Measurements from ENCODE around the gene MTMR2.

DNA sequence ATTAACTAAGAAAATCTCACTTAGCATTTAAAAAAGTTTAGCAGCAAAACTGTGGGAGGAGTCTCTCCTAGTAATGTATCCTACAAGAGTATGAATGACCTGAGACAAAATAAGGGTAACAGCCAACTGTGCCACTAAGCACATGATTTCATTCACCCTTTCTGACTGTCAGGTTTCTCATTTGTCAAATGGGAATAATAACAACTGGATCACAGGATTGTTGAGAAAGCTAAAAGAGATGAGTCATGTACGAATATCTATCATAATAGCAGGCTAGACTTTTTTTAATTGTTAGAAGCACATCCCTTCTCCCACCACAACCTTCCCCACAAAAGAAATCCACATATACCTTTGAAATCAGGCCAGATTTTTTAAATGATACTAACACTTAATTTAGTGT lies 39.5 kb downstream of the MTMR2 start:
- TF ChIP-seq, protein P1, sequence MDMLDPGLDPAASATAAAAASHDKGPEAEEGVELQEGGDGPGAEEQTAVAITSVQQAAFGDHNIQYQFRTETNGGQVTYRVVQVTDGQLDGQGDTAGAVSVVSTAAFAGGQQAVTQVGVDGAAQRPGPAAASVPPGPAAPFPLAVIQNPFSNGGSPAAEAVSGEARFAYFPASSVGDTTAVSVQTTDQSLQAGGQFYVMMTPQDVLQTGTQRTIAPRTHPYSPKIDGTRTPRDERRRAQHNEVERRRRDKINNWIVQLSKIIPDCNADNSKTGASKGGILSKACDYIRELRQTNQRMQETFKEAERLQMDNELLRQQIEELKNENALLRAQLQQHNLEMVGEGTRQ (IDR thresholded peaks at IDR 0.05; ENCODE audit: borderline replicate concordance, low read depth, low read length): no peak
- TF ChIP-seq, protein P2, sequence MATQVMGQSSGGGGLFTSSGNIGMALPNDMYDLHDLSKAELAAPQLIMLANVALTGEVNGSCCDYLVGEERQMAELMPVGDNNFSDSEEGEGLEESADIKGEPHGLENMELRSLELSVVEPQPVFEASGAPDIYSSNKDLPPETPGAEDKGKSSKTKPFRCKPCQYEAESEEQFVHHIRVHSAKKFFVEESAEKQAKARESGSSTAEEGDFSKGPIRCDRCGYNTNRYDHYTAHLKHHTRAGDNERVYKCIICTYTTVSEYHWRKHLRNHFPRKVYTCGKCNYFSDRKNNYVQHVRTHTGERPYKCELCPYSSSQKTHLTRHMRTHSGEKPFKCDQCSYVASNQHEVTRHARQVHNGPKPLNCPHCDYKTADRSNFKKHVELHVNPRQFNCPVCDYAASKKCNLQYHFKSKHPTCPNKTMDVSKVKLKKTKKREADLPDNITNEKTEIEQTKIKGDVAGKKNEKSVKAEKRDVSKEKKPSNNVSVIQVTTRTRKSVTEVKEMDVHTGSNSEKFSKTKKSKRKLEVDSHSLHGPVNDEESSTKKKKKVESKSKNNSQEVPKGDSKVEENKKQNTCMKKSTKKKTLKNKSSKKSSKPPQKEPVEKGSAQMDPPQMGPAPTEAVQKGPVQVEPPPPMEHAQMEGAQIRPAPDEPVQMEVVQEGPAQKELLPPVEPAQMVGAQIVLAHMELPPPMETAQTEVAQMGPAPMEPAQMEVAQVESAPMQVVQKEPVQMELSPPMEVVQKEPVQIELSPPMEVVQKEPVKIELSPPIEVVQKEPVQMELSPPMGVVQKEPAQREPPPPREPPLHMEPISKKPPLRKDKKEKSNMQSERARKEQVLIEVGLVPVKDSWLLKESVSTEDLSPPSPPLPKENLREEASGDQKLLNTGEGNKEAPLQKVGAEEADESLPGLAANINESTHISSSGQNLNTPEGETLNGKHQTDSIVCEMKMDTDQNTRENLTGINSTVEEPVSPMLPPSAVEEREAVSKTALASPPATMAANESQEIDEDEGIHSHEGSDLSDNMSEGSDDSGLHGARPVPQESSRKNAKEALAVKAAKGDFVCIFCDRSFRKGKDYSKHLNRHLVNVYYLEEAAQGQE (IDR thresholded peaks at IDR 0.05; ENCODE audit: low read depth, low read length): no peak
- TF ChIP-seq EP300 (IDR thresholded peaks at IDR 0.05; ENCODE audit: borderline replicate concordance in 1 of 2, low read depth in 1 of 2, low read length in 1 of 2): no peak
- TF ChIP-seq POLR2AphosphoS5 (IDR thresholded peaks at IDR 0.05; ENCODE audit: low read depth, low read length): no peak
- TF ChIP-seq RCOR1 (IDR thresholded peaks at IDR 0.05; ENCODE audit: low read length): no peak
- TF ChIP-seq EZH2phosphoT487 (IDR thresholded peaks at IDR 0.05; ENCODE audit: borderline replicate concordance, low read depth): no peak
- no peak for TF ChIP-seq MXI1 (IDR thresholded peaks at IDR 0.05; ENCODE audit: low read depth, low read length)
- TF ChIP-seq, protein P3, sequence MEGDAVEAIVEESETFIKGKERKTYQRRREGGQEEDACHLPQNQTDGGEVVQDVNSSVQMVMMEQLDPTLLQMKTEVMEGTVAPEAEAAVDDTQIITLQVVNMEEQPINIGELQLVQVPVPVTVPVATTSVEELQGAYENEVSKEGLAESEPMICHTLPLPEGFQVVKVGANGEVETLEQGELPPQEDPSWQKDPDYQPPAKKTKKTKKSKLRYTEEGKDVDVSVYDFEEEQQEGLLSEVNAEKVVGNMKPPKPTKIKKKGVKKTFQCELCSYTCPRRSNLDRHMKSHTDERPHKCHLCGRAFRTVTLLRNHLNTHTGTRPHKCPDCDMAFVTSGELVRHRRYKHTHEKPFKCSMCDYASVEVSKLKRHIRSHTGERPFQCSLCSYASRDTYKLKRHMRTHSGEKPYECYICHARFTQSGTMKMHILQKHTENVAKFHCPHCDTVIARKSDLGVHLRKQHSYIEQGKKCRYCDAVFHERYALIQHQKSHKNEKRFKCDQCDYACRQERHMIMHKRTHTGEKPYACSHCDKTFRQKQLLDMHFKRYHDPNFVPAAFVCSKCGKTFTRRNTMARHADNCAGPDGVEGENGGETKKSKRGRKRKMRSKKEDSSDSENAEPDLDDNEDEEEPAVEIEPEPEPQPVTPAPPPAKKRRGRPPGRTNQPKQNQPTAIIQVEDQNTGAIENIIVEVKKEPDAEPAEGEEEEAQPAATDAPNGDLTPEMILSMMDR (IDR thresholded peaks at IDR 0.05): no peak
- TF ChIP-seq TCF12 (IDR thresholded peaks at IDR 0.05): no peak
- TF ChIP-seq YY1 (IDR thresholded peaks at IDR 0.05; ENCODE audit: low read depth): no peak
- no peak for TF ChIP-seq MAX (IDR thresholded peaks at IDR 0.05; ENCODE audit: low read depth)
- TF ChIP-seq ELF1 (IDR thresholded peaks at IDR 0.05): no peak
